Upper lobe of right lung (tissue), 1 donor: ENCODE measurements around the gene NELL2. TPM values are rescaled to one million over a fixed set of nuclear protein-coding genes. Genes with fewer than 3 reads are reported as not detected.

ENCODE experiments used
- ATAC-seq: fragments of 200-7000 bp; cut with Tn5 transposase; one replicate; pipeline ENCODE4 v1.9.1; 2020; ENCODE audit warnings: mild to moderate bottlenecking, moderate library complexity
- DNase-seq: peaks from one replicate; pipeline ENCODE4 v3.0.0-alpha.2; 2020
- H3K27ac ChIP-seq: fragments of 200-600 bp; one replicate; pipeline ENCODE4 v1.8.0; 2022
- H3K27me3 ChIP-seq: fragments of 200-600 bp; one replicate; pipeline ENCODE4 v1.8.0; 2022; ENCODE audit warnings: mild to moderate bottlenecking
- H3K36me3 ChIP-seq: fragments of 200-600 bp; one replicate; pipeline ENCODE4 v1.8.0; 2022
- H3K4me1 ChIP-seq: fragments of 200-600 bp; one replicate; pipeline ENCODE4 v1.8.0; 2022
- H3K4me3 ChIP-seq: fragments of 200-600 bp; one replicate; pipeline ENCODE4 v1.8.0; 2022; ENCODE audit warnings: mild to moderate bottlenecking
- H3K9me3 ChIP-seq: fragments of 200-600 bp; one replicate; pipeline ENCODE4 v1.8.0; 2022
- intact Hi-C: fragments of 100-400 bp; cut with DNase I; formaldehyde crosslinking; loops from one replicate; pipeline ENCODE4 v1.11.0; 2022
- total RNA-seq: library from RNA; stranded (reverse); fragmentation: NEBNext Ultra II Directional; extraction: Animal tissue kit (Norgen Biotek cat#: 25700); gene quantifications from one replicate; pipeline ENCODE4 v1.2.1, GENCODE V29; 2021
- TF ChIP-seq, protein P1 (sequence below): fragments of 200-600 bp; IDR thresholded peaks from one replicate; pipeline ENCODE4 v1.8.0; 2022; ENCODE audit warnings: antibody characterized with exemption
- donor health status: DM: no; HTN: yes; CAD: no; lungs with severe emphysema.

The NELL2 gene
- total RNA-seq, 1 donor from 2014 or later = 1.6 TPM

DNA sequence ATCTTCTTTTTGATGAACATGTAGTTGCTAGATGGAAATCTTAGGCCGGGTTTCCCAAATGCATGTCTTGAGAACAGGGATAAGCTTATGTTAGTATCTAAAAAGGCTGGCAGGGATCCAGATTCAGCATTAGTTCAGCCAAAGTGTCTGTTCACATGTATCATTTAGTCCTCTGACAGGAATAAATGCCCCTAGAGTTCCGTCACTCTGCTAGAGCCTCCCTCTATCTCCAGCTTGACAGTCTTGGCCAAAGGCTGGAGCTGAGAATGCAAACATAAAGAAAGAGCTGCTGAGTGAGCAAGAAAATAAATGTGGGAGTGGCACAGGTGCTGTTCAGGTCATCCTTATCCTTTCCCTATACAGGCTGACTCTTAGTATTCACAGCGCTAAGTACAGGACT is 13.8 kb upstream of the NELL2 start:
- TF ChIP-seq, protein P1, sequence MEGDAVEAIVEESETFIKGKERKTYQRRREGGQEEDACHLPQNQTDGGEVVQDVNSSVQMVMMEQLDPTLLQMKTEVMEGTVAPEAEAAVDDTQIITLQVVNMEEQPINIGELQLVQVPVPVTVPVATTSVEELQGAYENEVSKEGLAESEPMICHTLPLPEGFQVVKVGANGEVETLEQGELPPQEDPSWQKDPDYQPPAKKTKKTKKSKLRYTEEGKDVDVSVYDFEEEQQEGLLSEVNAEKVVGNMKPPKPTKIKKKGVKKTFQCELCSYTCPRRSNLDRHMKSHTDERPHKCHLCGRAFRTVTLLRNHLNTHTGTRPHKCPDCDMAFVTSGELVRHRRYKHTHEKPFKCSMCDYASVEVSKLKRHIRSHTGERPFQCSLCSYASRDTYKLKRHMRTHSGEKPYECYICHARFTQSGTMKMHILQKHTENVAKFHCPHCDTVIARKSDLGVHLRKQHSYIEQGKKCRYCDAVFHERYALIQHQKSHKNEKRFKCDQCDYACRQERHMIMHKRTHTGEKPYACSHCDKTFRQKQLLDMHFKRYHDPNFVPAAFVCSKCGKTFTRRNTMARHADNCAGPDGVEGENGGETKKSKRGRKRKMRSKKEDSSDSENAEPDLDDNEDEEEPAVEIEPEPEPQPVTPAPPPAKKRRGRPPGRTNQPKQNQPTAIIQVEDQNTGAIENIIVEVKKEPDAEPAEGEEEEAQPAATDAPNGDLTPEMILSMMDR = no peak
- intact Hi-C loops = no loop called here
- no peak for ATAC-seq
- no peaks in the 10 kb centered on the region for H3K4me1 ChIP-seq
- H3K36me3 ChIP-seq = no peaks in the 10 kb centered on the region
- DNase-seq = no peak
- no peak overlapping the region for H3K4me3 ChIP-seq
- no peaks in the 10 kb centered on the region for H3K27me3 ChIP-seq
- H3K27ac ChIP-seq = no peak overlapping the region
- H3K9me3 ChIP-seq = no peaks in the 10 kb centered on the region

GRCh38 chr12:44889162-44889561 is 13.0 kb upstream of the NELL2 start:
- no peak overlapping the region for H3K4me3 ChIP-seq
- ATAC-seq (no peak), DNase-seq (no peak)
- H3K27ac ChIP-seq = no peak overlapping the region
- intact Hi-C loops = no loop called here
- no peaks in the 10 kb centered on the region for H3K27me3 ChIP-seq
- H3K4me1 ChIP-seq = no peaks in the 10 kb centered on the region
- TF ChIP-seq, protein P1 = no peak
- no peaks in the 10 kb centered on the region for H3K9me3 ChIP-seq
- H3K36me3 ChIP-seq = no peaks in the 10 kb centered on the region

- H3K36me3 ChIP-seq = no peaks in the 10 kb centered on the region
- H3K27me3 ChIP-seq = no peaks in the 10 kb centered on the region
- intact Hi-C loops = no loop called here
- ATAC-seq = no peak
- H3K4me3 ChIP-seq = no peak overlapping the region
- peaks cover 6% of the 10 kb centered on the region for H3K9me3 ChIP-seq
- H3K4me1 ChIP-seq = no peaks in the 10 kb centered on the region
- TF ChIP-seq, protein P1 = no peak
- no peak overlapping the region for H3K27ac ChIP-seq
- DNase-seq = no peak
Observed at GRCh38 chr12:44885902-44886301, 9.8 kb upstream of the NELL2 start.

DNA sequence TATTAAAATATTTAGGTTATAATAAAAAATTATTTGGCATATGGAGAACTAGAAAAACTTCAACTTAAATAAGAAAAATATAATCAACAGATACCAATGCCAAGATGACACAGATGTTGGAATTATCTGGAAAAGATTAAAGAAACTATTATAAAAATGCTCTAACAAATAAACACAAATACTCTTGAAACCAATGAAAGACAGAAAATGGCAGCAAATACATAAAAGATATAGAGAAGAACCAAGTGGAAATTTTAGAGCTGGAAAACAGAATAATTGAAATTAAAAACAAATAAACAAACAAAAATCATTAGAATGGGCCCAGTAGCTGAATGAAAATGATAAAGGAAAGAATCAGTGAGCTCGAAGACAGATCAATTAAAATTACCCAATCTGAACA is 5.1 kb upstream of the NELL2 start:
- DNase-seq (no peak), ATAC-seq (no peak)
- H3K36me3 ChIP-seq = no peaks in the 10 kb centered on the region
- TF ChIP-seq, protein P1 = no peak
- H3K4me3 ChIP-seq = no peak overlapping the region
- no peak overlapping the region for H3K27ac ChIP-seq
- H3K27me3 ChIP-seq = peaks cover 14% of the 10 kb centered on the region
- peaks cover 9% of the 10 kb centered on the region for H3K9me3 ChIP-seq
- no peaks in the 10 kb centered on the region for H3K4me1 ChIP-seq
- intact Hi-C loops = no loop called here

DNA sequence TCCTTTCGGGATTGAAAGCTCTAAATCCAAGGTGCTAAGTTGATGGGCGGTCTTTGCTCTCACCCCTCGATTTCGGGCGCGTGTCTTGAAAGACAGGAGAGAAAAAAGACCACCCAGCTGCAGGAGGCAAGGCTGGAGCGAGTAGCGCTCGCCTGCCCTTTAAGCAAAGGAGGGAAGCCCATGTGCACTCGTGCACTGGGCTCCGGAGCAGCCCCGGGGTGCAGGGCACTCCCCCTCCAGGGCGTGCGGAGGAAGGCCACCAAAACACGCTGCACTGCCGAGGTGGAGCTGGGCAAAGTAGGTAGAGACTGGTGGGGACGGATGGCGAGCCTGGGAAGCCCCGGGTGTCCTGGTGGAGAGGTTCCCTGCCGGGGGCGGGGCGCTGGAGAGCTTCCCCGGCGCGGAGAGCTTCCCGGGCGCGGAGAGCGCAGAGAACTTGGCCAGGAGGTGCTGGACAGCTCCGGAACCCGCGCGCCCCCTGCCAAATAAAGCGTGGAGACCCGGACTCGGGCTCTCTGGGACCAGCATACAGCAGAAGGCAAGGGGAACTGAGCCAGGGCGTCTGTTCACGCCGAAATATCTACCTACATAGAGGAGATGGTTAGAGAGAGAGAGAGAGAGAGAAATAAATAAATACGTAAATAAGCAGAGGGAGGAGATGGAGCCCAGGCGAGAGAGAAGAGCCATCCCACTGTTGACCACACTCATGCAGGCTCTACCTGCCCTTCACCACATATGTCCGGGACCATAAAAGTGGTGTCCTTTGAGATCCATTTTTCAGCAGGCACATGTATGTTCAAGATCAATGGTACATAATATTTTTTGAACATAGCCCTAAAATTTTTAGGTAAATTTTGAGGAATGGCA is 662 bp upstream of the NELL2 start:
- Histone ChIP-seq H3K36me3 (no peaks in the 10 kb centered on the region), H3K4me1 (peaks cover 15% of the 10 kb centered on the region), H3K9me3 (peaks cover 9% of the 10 kb centered on the region), H3K27me3 (peaks cover 54% of the 10 kb centered on the region), H3K27ac (no peak overlapping the region), H3K4me3 (peak overlapping the region; percentile 54)
- ATAC-seq (peak; percentile 72), DNase-seq (peak; percentile 65)
- TF ChIP-seq, protein P1 = no peak
- intact Hi-C loops = no loop called here
